ENCODE data around the gene PDGFB.
A peak's percentile ranks its signal among the peaks of the same experiment; 100 is the strongest.

The PDGFB gene

DNA sequence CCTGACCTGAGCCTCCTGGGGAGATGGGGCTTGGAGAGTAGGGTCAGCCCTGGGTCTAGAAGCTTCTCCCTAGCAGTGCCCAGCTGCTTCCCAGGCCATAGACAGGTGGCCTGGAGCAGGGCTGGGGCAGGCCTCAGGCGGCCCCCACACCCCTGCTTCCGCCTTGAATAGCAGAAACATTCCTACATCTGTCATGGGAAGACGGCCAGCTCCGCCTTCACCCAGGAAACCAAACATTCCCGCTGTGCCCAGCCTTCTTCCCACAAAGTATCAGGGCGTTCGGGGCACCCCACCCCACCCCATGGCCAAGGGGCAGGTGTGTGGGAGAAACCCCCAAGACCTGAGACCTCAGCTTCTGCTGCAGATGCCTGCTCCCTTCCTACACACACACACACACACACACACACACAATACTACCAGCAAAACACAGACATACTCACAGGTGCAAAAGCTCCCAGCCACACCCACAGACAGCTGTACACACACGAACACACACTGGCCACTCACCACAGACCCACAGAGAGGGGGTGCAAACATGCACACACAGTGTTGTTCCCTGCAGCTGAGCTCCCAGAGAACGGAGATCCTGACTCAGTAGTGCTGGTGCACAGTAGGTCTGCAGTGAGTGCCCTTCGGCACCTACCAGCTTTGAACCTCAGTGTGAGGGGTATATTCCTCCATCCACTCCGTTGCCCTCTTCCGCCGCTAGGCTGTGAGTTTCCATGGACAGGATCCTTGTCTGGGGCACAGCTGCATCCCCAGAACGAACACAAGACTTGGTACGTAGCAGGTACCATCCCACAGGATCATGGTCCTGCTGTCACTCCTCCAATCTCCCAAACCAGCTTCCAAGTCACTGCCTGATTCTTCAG lies 37.4 kb downstream of the PDGFB start:
- Mint-ChIP-seq H3K9me3 (no peaks in the 10 kb centered on the region), H3K27me3 (no peaks in the 10 kb centered on the region), H3K27ac (ENCODE audit: low read depth) (peak overlapping the region; percentile 70), H3K4me3 (peak overlapping the region; percentile 76), H3K4me1 (peaks cover 56% of the 10 kb centered on the region), H3K36me3 (ENCODE audit: insufficient read depth) (peaks cover 14% of the 10 kb centered on the region)
- no peak for ATAC-seq (replicated peaks; ENCODE audit: extremely low read depth, poor library complexity, severe bottlenecking)
- no peak for DNase-seq (ENCODE audit: low spot score in 2 of 2)

GRCh38 chr22:39206491-39206890 lies 38.3 kb downstream of the PDGFB start:
- DNase-seq (ENCODE audit: low spot score in 2 of 2) (no peak), ATAC-seq (replicated peaks; ENCODE audit: extremely low read depth, poor library complexity, severe bottlenecking) (no peak)
- Mint-ChIP-seq H3K4me1 (peaks cover 56% of the 10 kb centered on the region), H3K4me3 (peak overlapping the region; percentile 76), H3K9me3 (no peaks in the 10 kb centered on the region), H3K27me3 (no peaks in the 10 kb centered on the region), H3K36me3 (ENCODE audit: insufficient read depth) (peaks cover 14% of the 10 kb centered on the region), H3K27ac (ENCODE audit: low read depth) (peak overlapping the region; percentile 70)

DNA sequence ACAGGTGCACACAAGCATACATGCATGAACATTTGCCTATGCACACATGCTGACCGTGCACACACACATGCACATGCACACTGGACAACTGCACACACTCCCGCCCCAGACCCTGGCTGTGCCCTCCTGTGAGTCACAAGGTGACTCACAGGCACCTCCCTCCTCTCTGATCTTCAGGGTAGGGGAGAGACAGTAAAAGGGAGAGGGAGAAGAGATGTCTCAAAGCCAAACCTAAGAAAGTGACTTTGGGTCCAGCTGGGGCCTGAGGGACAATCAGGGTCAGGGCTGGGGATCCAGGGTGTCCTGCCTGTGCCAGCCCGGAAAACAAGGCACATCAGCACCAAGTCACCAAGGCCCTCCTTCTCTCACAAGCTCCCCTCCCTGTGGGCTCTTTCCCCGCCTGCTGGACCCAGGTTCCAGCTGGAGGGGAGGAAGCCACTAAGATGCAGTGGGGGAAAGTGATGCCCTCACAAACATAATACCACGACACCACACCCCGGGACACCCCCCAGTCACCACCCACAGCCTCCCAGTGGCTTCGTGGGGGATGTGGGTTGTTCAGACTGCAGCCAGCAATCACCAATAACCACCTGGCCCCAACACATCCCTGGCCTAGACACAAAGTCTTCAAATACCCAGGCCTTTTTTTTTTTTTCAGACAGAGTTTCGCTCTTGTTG lies 39.3 kb downstream of the PDGFB start:
- Mint-ChIP-seq H3K36me3 (ENCODE audit: insufficient read depth) (peaks cover 14% of the 10 kb centered on the region), H3K9me3 (no peaks in the 10 kb centered on the region), H3K27ac (ENCODE audit: low read depth) (peak overlapping the region; percentile 70), H3K4me3 (peak overlapping the region; percentile 76), H3K4me1 (peaks cover 56% of the 10 kb centered on the region), H3K27me3 (no peaks in the 10 kb centered on the region)
- peak; percentile 44 to 86 for DNase-seq (ENCODE audit: low spot score in 2 of 2)
- peak; percentile 96 for ATAC-seq (replicated peaks; ENCODE audit: extremely low read depth, poor library complexity, severe bottlenecking)

DNA sequence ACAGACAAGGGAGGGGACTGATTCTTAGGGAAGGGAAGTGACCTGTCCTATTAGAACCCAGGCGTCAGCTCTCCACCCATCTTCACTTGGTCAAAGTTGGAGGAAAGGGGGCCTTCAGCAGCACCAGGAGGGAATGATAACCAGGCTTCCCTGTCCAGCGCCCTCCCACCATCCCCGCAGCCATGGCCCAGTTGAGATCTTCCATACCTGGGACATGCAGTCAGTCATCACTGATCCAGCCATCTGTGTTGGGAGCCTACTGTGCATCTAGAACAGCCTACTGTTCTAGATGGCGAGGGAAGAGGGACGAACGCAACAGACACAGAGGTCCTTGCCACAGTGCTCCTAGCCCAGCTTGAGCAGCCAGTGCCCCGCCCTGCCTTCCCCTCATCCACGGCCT lies 40.6 kb downstream of the PDGFB start:
- no peaks in the 10 kb centered on the region for H3K9me3 Mint-ChIP-seq
- DNase-seq (ENCODE audit: low spot score in 2 of 2) (no peak), ATAC-seq (replicated peaks; ENCODE audit: extremely low read depth, poor library complexity, severe bottlenecking) (no peak)
- H3K27ac Mint-ChIP-seq (ENCODE audit: low read depth): peak overlapping the region; percentile 36
- peaks cover 14% of the 10 kb centered on the region for H3K36me3 Mint-ChIP-seq (ENCODE audit: insufficient read depth)
- H3K4me3 Mint-ChIP-seq: no peak overlapping the region
- H3K4me1 Mint-ChIP-seq: peaks cover 56% of the 10 kb centered on the region
- H3K27me3 Mint-ChIP-seq: no peaks in the 10 kb centered on the region

DNA sequence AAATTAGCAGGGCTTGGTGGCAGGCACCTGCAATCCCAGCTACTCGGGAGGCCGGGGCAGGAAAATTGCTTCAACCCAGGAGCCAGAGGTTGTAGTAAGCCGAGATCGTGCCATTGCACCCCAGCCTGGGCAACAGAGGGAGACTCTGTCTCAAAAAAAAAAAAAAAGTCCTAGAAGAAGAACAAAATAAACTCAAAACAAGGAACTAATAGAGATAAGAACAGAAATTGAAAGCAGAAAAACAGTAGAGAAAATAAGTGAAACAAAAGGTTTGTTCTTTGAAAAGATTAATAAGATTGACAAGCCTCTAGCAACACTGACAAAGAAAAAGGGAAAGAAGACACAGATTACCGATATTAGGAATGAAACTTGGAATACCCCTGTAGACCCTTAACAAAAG lies 47.2 kb downstream of the PDGFB start:
- Mint-ChIP-seq H3K27me3 (no peaks in the 10 kb centered on the region), H3K27ac (ENCODE audit: low read depth) (peak overlapping the region; percentile 54), H3K4me1 (no peaks in the 10 kb centered on the region), H3K36me3 (ENCODE audit: insufficient read depth) (peaks cover 6% of the 10 kb centered on the region), H3K9me3 (no peaks in the 10 kb centered on the region), H3K4me3 (no peak overlapping the region)
- ATAC-seq (replicated peaks; ENCODE audit: extremely low read depth, poor library complexity, severe bottlenecking): no peak
- no peak for DNase-seq (ENCODE audit: low spot score in 2 of 2)

- no peaks in the 10 kb centered on the region for H3K4me1 Mint-ChIP-seq
- DNase-seq (ENCODE audit: low spot score in 2 of 2) (no peak), ATAC-seq (replicated peaks; ENCODE audit: extremely low read depth, poor library complexity, severe bottlenecking) (no peak)
- no peaks in the 10 kb centered on the region for H3K27me3 Mint-ChIP-seq
- H3K27ac Mint-ChIP-seq (ENCODE audit: low read depth): peak overlapping the region; percentile 19
- no peaks in the 10 kb centered on the region for H3K9me3 Mint-ChIP-seq
- H3K4me3 Mint-ChIP-seq: no peak overlapping the region
- H3K36me3 Mint-ChIP-seq (ENCODE audit: insufficient read depth): peaks cover 7% of the 10 kb centered on the region
These were observed 50.7 kb downstream of the PDGFB start for GRCh38 chr22:39194098-39194497.

- peaks cover 1% of the 10 kb centered on the region for H3K36me3 Mint-ChIP-seq (ENCODE audit: insufficient read depth)
- H3K27me3 Mint-ChIP-seq: no peaks in the 10 kb centered on the region
- ATAC-seq (replicated peaks; ENCODE audit: extremely low read depth, poor library complexity, severe bottlenecking): no peak
These were observed 56.0 kb downstream of the PDGFB start for GRCh38 chr22:39188809-39189208.

GRCh38 chr22:39185601-39186012 lies 59.2 kb downstream of the PDGFB start:
- no peak for ATAC-seq (replicated peaks; ENCODE audit: extremely low read depth, poor library complexity, severe bottlenecking)
- Mint-ChIP-seq H3K27ac (ENCODE audit: low read depth) (no peak overlapping the region), H3K27me3 (no peaks in the 10 kb centered on the region), H3K9me3 (no peaks in the 10 kb centered on the region), H3K36me3 (ENCODE audit: insufficient read depth) (no peaks in the 10 kb centered on the region), H3K4me1 (peaks cover 17% of the 10 kb centered on the region), H3K4me3 (no peak overlapping the region)
- DNase-seq (ENCODE audit: low spot score in 2 of 2): no peak

More at GRCh38 chr22:39188809-39189208, 56.0 kb downstream of the PDGFB start:
- H3K4me3 Mint-ChIP-seq: no peak overlapping the region
- H3K27ac Mint-ChIP-seq (ENCODE audit: low read depth): no peak overlapping the region
- no peak for DNase-seq (ENCODE audit: low spot score in 2 of 2)
- no peaks in the 10 kb centered on the region for H3K9me3 Mint-ChIP-seq
- H3K4me1 Mint-ChIP-seq: no peaks in the 10 kb centered on the region

GRCh38 chr22:39184586-39185577 lies 59.9 kb downstream of the PDGFB start:
- Mint-ChIP-seq H3K27me3 (no peaks in the 10 kb centered on the region), H3K27ac (ENCODE audit: low read depth) (no peak overlapping the region), H3K4me1 (peaks cover 19% of the 10 kb centered on the region)

DNA sequence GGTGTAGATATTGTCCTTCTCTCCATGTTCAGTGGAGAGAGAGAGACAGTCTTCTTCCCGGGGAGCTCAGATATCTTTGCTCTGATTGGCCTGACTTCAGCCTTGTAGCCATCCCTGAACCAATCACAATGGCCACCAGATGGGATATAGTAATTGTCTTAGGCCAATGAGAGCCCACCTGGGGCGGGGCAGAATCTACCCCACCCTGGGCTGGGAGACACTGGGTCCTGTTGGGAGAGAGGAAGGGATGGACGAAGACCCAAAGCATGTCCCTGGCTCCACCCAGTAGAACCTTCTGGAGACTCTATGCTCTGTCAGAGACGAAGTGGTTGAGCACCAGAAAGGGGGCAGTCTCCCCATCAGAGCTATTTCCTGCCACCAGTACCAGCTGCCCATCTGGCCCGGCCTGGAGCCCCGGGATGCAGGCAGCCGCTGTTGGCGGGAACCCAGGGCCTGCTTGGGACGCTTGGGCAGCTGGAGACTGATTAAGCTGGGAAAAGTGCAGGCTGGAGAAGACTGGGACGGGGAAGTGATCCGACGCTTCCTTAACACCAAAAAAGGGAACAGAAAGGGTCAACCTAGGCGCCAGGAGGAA lies 60.7 kb downstream of the PDGFB start:
- no peak overlapping the region for H3K27ac Mint-ChIP-seq (ENCODE audit: low read depth)
- H3K9me3 Mint-ChIP-seq: no peaks in the 10 kb centered on the region
- H3K4me3 Mint-ChIP-seq: no peak overlapping the region
- no peak for DNase-seq (ENCODE audit: low spot score in 2 of 2)
- no peaks in the 10 kb centered on the region for H3K36me3 Mint-ChIP-seq (ENCODE audit: insufficient read depth)
- peaks cover 25% of the 10 kb centered on the region for H3K4me1 Mint-ChIP-seq
- ATAC-seq (replicated peaks; ENCODE audit: extremely low read depth, poor library complexity, severe bottlenecking): no peak
- no peaks in the 10 kb centered on the region for H3K27me3 Mint-ChIP-seq

More at GRCh38 chr22:39184586-39185577, 59.9 kb downstream of the PDGFB start:
- DNase-seq (ENCODE audit: low spot score in 2 of 2): no peak
- Mint-ChIP-seq H3K4me3 (no peak overlapping the region), H3K36me3 (ENCODE audit: insufficient read depth) (no peaks in the 10 kb centered on the region), H3K9me3 (no peaks in the 10 kb centered on the region)
- no peak for ATAC-seq (replicated peaks; ENCODE audit: extremely low read depth, poor library complexity, severe bottlenecking)

GRCh38 chr22:39182478-39183030 lies 62.2 kb downstream of the PDGFB start:
- Mint-ChIP-seq H3K36me3 (ENCODE audit: insufficient read depth) (no peaks in the 10 kb centered on the region), H3K4me3 (no peak overlapping the region), H3K9me3 (no peaks in the 10 kb centered on the region), H3K27ac (ENCODE audit: low read depth) (no peak overlapping the region), H3K27me3 (no peaks in the 10 kb centered on the region), H3K4me1 (peaks cover 40% of the 10 kb centered on the region)
- ATAC-seq (replicated peaks; ENCODE audit: extremely low read depth, poor library complexity, severe bottlenecking) (no peak), DNase-seq (ENCODE audit: low spot score in 2 of 2) (no peak)

All from central memory CD8-positive, alpha-beta T cell (primary cell).